Endothelial cell (in vitro differentiated cells): Measurements from ENCODE around the gene KANK3. TPM values are rescaled to one million over a fixed set of nuclear protein-coding genes. Genes with fewer than 3 reads are reported as not detected.
"Not testable (repeated sequence)": the region's sequence is repeated elsewhere in the genome, so short reads cannot be mapped to it uniquely, and the experiment has no call there.

Experiments used
- DNase-seq: peaks from one replicate; pipeline ENCODE4 v3.0.0; 2021; ENCODE audit warnings: low spot score
- H3K27ac Mint-ChIP-seq: one replicate; pipeline ENCODE4 v1.8.0; 2021; ENCODE audit warnings: mixed read lengths, inconsistent platforms; ENCODE audit not compliant: unreplicated experiment
- H3K27me3 Mint-ChIP-seq: one replicate; pipeline ENCODE4 v1.8.0; 2021; ENCODE audit warnings: mild to moderate bottlenecking, moderate library complexity, mixed read lengths, inconsistent platforms; ENCODE audit not compliant: unreplicated experiment
- H3K36me3 Mint-ChIP-seq: one replicate; pipeline ENCODE4 v1.8.0; 2021; ENCODE audit warnings: mild to moderate bottlenecking, low read depth, mixed read lengths, inconsistent platforms; ENCODE audit not compliant: unreplicated experiment
- H3K4me1 Mint-ChIP-seq: one replicate; pipeline ENCODE4 v1.8.0; 2021; ENCODE audit warnings: mild to moderate bottlenecking, mixed read lengths, inconsistent platforms; ENCODE audit not compliant: unreplicated experiment
- H3K4me3 Mint-ChIP-seq: one replicate; pipeline ENCODE4 v1.8.0; 2021; ENCODE audit warnings: mild to moderate bottlenecking, mixed read lengths, inconsistent platforms; ENCODE audit not compliant: unreplicated experiment
- H3K9me3 Mint-ChIP-seq: one replicate; pipeline ENCODE4 v1.8.0; 2021; ENCODE audit warnings: mixed read lengths, inconsistent platforms; ENCODE audit not compliant: unreplicated experiment
- CTCF ChIP-seq: fragments of 200-600 bp; sonication (generic); IDR thresholded peaks from one replicate; pipeline ENCODE4 v1.5.0; 2021; ENCODE audit warnings: antibody characterized with exemption; ENCODE audit not compliant: unreplicated experiment
- total RNA-seq: library from RNA; stranded (reverse); fragmentation: NEBNext Ultra II Directional; extraction: Animal tissue kit (Norgen Biotek cat#: 25700); gene quantifications from one replicate; pipeline ENCODE4 v1.2.1, GENCODE V29; 2021; ENCODE audit not compliant: unreplicated experiment

Gene KANK3
- total RNA-seq, 1 donor from 2014 or later: 109 TPM

GRCh38 chr19:8379156-8379891 is 36.3 kb upstream of the KANK3 start:
- H3K9me3 Mint-ChIP-seq: not testable (repeated sequence)

DNA sequence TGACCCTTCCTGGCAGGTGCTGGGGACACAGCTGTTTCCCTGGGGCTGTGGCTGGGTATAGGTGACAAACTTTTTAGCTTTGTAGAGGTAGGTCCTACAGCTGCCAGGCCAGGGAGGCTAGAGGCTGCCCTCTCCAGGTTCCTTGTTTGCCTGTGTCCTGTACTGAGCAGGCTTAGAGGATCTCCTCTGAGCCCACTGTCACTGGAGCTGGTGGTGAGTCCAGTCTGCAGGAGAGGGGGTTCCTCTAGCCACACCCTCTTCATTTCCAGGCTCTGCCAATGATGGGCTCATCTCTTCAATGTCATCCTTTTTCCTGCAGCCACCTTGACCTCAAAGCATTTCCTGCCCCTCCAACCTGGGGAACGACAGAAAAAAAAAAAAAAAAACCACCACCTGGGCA is 34.5 kb upstream of the KANK3 start:
- peaks cover 37% of the 10 kb centered on the region for H3K4me1 Mint-ChIP-seq
- H3K9me3 Mint-ChIP-seq: no peaks in the 10 kb centered on the region
- H3K36me3 Mint-ChIP-seq: peaks cover 31% of the 10 kb centered on the region
- H3K27ac Mint-ChIP-seq: no peak overlapping the region
- peaks cover 2% of the 10 kb centered on the region for H3K27me3 Mint-ChIP-seq
- H3K4me3 Mint-ChIP-seq: no peak overlapping the region
- DNase-seq: no peak
- TF ChIP-seq CTCF: no peak

More at GRCh38 chr19:8379156-8379891, 36.3 kb upstream of the KANK3 start:
- not testable (repeated sequence) for H3K27me3 Mint-ChIP-seq, DNase-seq, H3K27ac Mint-ChIP-seq
- peaks cover 53% of the 10 kb centered on the region for H3K4me1 Mint-ChIP-seq
- H3K4me3 Mint-ChIP-seq: peak overlapping the region; percentile 47
- peaks cover 24% of the 10 kb centered on the region for H3K36me3 Mint-ChIP-seq

GRCh38 chr19:8376373-8376974 is 33.4 kb upstream of the KANK3 start:
- H3K4me1 Mint-ChIP-seq: peaks cover 28% of the 10 kb centered on the region
- peaks cover 32% of the 10 kb centered on the region for H3K36me3 Mint-ChIP-seq
- not testable (repeated sequence) for H3K27ac Mint-ChIP-seq, DNase-seq, H3K27me3 Mint-ChIP-seq, H3K9me3 Mint-ChIP-seq
- H3K4me3 Mint-ChIP-seq: peak overlapping the region; percentile 56

- DNase-seq, H3K27me3 Mint-ChIP-seq, H3K9me3 Mint-ChIP-seq, H3K27ac Mint-ChIP-seq, H3K4me3 Mint-ChIP-seq: not testable (repeated sequence)
- H3K36me3 Mint-ChIP-seq: peaks cover 32% of the 10 kb centered on the region
- peaks cover 26% of the 10 kb centered on the region for H3K4me1 Mint-ChIP-seq
Observed at GRCh38 chr19:8375766-8376165, 32.7 kb upstream of the KANK3 start.

GRCh38 chr19:8373867-8374813 is 31.1 kb upstream of the KANK3 start:
- Mint-ChIP-seq H3K9me3 (no peaks in the 10 kb centered on the region), H3K4me3 (no peak overlapping the region), H3K4me1 (peaks cover 16% of the 10 kb centered on the region), H3K27ac (no peak overlapping the region), H3K27me3 (peaks cover 3% of the 10 kb centered on the region), H3K36me3 (peaks cover 19% of the 10 kb centered on the region)
- TF ChIP-seq CTCF: no peak
- no peak for DNase-seq

DNA sequence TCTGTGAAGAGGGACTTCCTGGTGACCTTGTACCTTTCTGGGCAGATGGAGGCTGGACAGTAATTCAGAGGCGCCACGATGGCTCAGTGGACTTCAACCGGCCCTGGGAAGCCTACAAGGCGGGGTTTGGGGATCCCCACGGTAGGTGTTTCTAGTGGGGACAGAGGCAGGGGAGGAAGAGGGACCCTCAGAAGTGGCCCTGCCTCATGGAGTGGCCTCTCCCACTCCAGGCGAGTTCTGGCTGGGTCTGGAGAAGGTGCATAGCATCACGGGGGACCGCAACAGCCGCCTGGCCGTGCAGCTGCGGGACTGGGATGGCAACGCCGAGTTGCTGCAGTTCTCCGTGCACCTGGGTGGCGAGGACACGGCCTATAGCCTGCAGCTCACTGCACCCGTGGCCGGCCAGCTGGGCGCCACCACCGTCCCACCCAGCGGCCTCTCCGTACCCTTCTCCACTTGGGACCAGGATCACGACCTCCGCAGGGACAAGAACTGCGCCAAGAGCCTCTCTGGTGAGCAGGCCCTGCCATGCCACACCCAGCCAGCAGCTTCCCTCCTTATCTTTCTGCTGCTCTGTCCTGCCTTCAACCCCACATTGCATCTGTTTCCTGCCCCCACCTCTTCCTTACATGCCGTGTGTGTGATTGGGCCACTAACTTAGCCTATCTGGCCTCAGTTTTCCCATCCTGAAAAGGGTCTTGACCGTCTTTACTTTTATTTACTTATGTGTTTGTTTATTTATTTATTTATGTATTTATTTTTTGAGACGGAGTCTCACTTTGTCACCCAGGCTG is 28.1 kb upstream of the KANK3 start:
- H3K36me3 Mint-ChIP-seq: peaks cover 12% of the 10 kb centered on the region
- peaks cover 21% of the 10 kb centered on the region for H3K4me1 Mint-ChIP-seq
- H3K27ac Mint-ChIP-seq: no peak overlapping the region
- H3K4me3 Mint-ChIP-seq: peak overlapping the region; percentile 37
- TF ChIP-seq CTCF: no peak
- H3K9me3 Mint-ChIP-seq: no peaks in the 10 kb centered on the region
- no peak for DNase-seq
- peaks cover 9% of the 10 kb centered on the region for H3K27me3 Mint-ChIP-seq
